GM12878 (cell line): ENCODE results near the gene KRT25. TPM values are rescaled to one million over a fixed set of nuclear protein-coding genes. Genes with fewer than 3 reads are reported as not detected.

Experiments used
- ATAC-seq: fragments of 200-7000 bp; cut with Tn5 transposase; 3 replicates; pipeline ENCODE4 v1.9.1; 2020; ENCODE audit warnings: mild to moderate bottlenecking, moderate library complexity
- BruUV-seq: library from RNA; stranded (reverse); fragments of 400-500 nt; replicated peaks from 2 replicates; lab custom pipeline; 2021; lab: Mats Ljungman, UMichigan
- CTCF ChIA-PET: fragments of 300-600 bp; sonication (Branson Sonifier 250); formaldehyde crosslinking; extraction: SDS; loops from one replicate; lab custom pipeline; 2021; ENCODE audit warnings: inconsistent platforms; lab: Yijun Ruan, JAX
- POLR2A ChIA-PET: fragments of 350-600 bp; formaldehyde crosslinking; extraction: SDS; loops from one replicate; lab custom pipeline; 2021; ENCODE audit warnings: inconsistent platforms; lab: Charles Lee
- RAD21 ChIA-PET: fragments of 300-600 bp; sonication (Branson Sonifier 250); formaldehyde crosslinking; loops from one replicate; lab custom pipeline; 2023; ENCODE audit warnings: antibody characterized with exemption; ENCODE audit not compliant: unreplicated experiment; lab: Charles Lee
- SMC1A ChIA-PET: fragments of 300-600 bp; sonication (Branson Sonifier 250); formaldehyde crosslinking; loops from one replicate; lab custom pipeline; 2023; ENCODE audit not compliant: unreplicated experiment, uncharacterized antibody; lab: Charles Lee
- DNase-seq: peaks from one replicate; pipeline ENCODE4 v3.0.0-alpha.2; 2011; ENCODE audit warnings: low read depth, low spot score
- FAIRE-seq: peaks from 3 replicates; lab custom pipeline; 2011; peaks lifted over from hg19 to GRCh38; lab: Jason Lieb, UNC
- H2AFZ ChIP-seq: 2 replicates; pipeline ENCODE4 v1.6.0; 2011; ENCODE audit warnings: low read depth, low read length, control low read depth; ENCODE audit not compliant: control insufficient read depth
- H3K27ac ChIP-seq: 2 replicates; pipeline ENCODE4 v1.5.1; 2011; ENCODE audit warnings: control low read depth; ENCODE audit not compliant: control insufficient read depth, insufficient read depth
- H3K27me3 ChIP-seq, 2 experiments: replicated peaks in 1 of 2; 2 replicates each; pipeline versions ENCODE4 v1.6.0 to v1.6.1; 2011; ENCODE audit warnings: low read length in 1 of 2; ENCODE audit not compliant: control insufficient read depth in 2 of 2, insufficient read depth in 2 of 2
- H3K36me3 ChIP-seq, 2 experiments: 2 replicates each; pipeline ENCODE4 v1.5.1; 2011; ENCODE audit warnings: low read length in 1 of 2; ENCODE audit not compliant: control insufficient read depth in 2 of 2, insufficient read depth in 2 of 2
- H3K4me1 ChIP-seq: 2 replicates; pipeline ENCODE4 v1.6.1; 2011; ENCODE audit warnings: mild to moderate bottlenecking, low read length, moderate library complexity, mixed read lengths; ENCODE audit not compliant: control insufficient read depth, insufficient read depth
- H3K4me2 ChIP-seq: 2 replicates; pipeline ENCODE4 v1.6.0; 2011; ENCODE audit warnings: control low read depth; ENCODE audit not compliant: control insufficient read depth, insufficient read depth
- H3K4me3 ChIP-seq: fragments of 200-600 bp; sonication (generic); 2 replicates; pipeline ENCODE4 v1.5.1; 2016
- H3K79me2 ChIP-seq: 2 replicates; pipeline ENCODE4 v1.6.0; 2011; ENCODE audit warnings: low read length; ENCODE audit not compliant: control insufficient read depth, insufficient read depth
- H3K9ac ChIP-seq: 2 replicates; pipeline ENCODE4 v1.8.0; 2011; ENCODE audit warnings: low read length, control low read depth, mixed read lengths; ENCODE audit not compliant: control insufficient read depth, insufficient read depth
- H3K9me3 ChIP-seq: replicated peaks from 3 replicates; pipeline ENCODE4 v1.5.1; 2011; ENCODE audit warnings: mild to moderate bottlenecking, low read length; ENCODE audit not compliant: control insufficient read depth, insufficient read depth
- H4K20me1 ChIP-seq: 2 replicates; pipeline ENCODE4 v1.6.0; 2011; ENCODE audit not compliant: control insufficient read depth, insufficient read depth
- BHLHE40 ChIP-seq, 2 experiments: fragments of 450-650 bp in 1 of 2; IDR thresholded peaks; 2 replicates each; pipeline ENCODE4 v1.6.1; 2011 to 2017; ENCODE audit warnings: low read depth in 2 of 2, borderline replicate concordance in 1 of 2, improper control_type of control experiment in 1 of 2, low read length in 1 of 2, mild to moderate bottlenecking in 1 of 2
- CBFB ChIP-seq: IDR thresholded peaks from 2 replicates; pipeline ENCODE4 v1.6.1; 2016; ENCODE audit warnings: antibody characterized with exemption, low read depth
- ESRRA ChIP-seq: IDR thresholded peaks from 2 replicates; pipeline ENCODE4 v1.6.1; 2012; ENCODE audit warnings: mild to moderate bottlenecking, low read length, improper control_type of control experiment
- ETV6 ChIP-seq, 2 experiments: fragments of 450-650 bp in 1 of 2; IDR thresholded peaks in 1 of 2; conservative IDR thresholded peaks in 1 of 2; 2 replicates each; pipeline ENCODE4 v1.6.1; 2014; ENCODE audit warnings: antibody characterized with exemption in 1 of 2, borderline replicate concordance in 1 of 2, low read depth in 1 of 2, mild to moderate bottlenecking in 1 of 2, moderate library complexity in 1 of 2
- NKRF ChIP-seq: fragments of 450-650 bp; conservative IDR thresholded peaks from 2 replicates; pipeline ENCODE4 v1.6.1; 2017; ENCODE audit warnings: mild to moderate bottlenecking, moderate library complexity
- NR2C2 ChIP-seq: IDR thresholded peaks from 2 replicates; pipeline ENCODE4 v1.6.1; 2011; ENCODE audit warnings: borderline replicate concordance, low read depth; ENCODE audit not compliant: control insufficient read depth, insufficient read length
- SPI1 ChIP-seq: IDR thresholded peaks from 2 replicates; pipeline ENCODE4 v1.6.1; 2011; ENCODE audit warnings: low read depth, mild to moderate bottlenecking, low read length, moderate library complexity, borderline replicate concordance; ENCODE audit not compliant: insufficient read depth
- ZNF274 ChIP-seq: IDR thresholded peaks from one replicate; pipeline ENCODE4 v1.8.0; 2011; ENCODE audit not compliant: insufficient read length, insufficient read depth
- WGBS: methylation state at CpG from one replicate; pipeline ENCODE4 v1.1.6; 2016; ENCODE audit warnings: low lambda C conversion rate; ENCODE audit not compliant: insufficient replicate concordance, insufficient coverage; ENCODE audit errors: missing lambda C conversion rate; 5-methylcytosine and 5-hydroxymethylcytosine counted together
- in situ Hi-C: fragments of 300-500 bp; cut with MboI; formaldehyde crosslinking; loops from 9 replicates; pipeline ENCODE4 v1.14.3; 2018; ENCODE audit warnings: mixed read lengths
- intact Hi-C: fragments of 100-400 bp; cut with micrococcal nuclease; formaldehyde crosslinking; loops from one replicate; pipeline ENCODE4 v1.14.2; 2022; ENCODE audit not compliant: unreplicated experiment
- polyA plus RNA-seq, 11 experiments: library from polyadenylated mRNA; depleted of rRNA in 4 of 11; unstranded in 6 of 11; stranded (reverse) in 5 of 11; fragments of >200 nt; fragmentation: Nextera tagmentation in 4 of 11; fragmentation: Illumina TruSeq in 1 of 11; extraction: Ambion mirVana in 4 of 11; extraction: Trizol in 1 of 11; gene quantifications; 1 replicate in 1 of 11; 2 replicates in 10 of 11; pipeline versions ENCODE4 v1.2.1 to v1.2.3, GENCODE V29; 2011 to 2016; ENCODE audit warnings: inconsistent platforms in 2 of 11, missing spikeins in 2 of 11, low read depth in 1 of 11
- total RNA-seq, 4 experiments: library from RNA; depleted of rRNA in 3 of 4; stranded (reverse); fragments of >200 nt in 3 of 4; fragmentation: Illumina TruSeq in 1 of 4; extraction: Trizol in 1 of 4; gene quantifications; 2 replicates each; pipeline versions ENCODE4 v1.2.1 to v1.2.3, GENCODE V29; 2013 to 2021

The KRT25 gene
- total and polyA plus RNA-seq, 10 of the 15 experiments (the other 5 are each of a cell fraction or from before 2014, with no cell fraction given): not detected

- no peak overlapping the region for H3K4me2 ChIP-seq
- FAIRE-seq: no peak
- H3K27ac ChIP-seq: no peak overlapping the region
- H3K4me3 ChIP-seq: no peak overlapping the region
- ATAC-seq: no peak
- H3K79me2 ChIP-seq: no peaks in the 10 kb centered on the region
- no TSS peak for BruUV-seq
- no peaks in the 10 kb centered on the region for H3K36me3 ChIP-seq
- in situ Hi-C loops (no loop called here), intact Hi-C loops (loop anchor here (10.0 kb wide), 1 partner anchor 252 kb away; no protein-coding TSS in a partner anchor)
- SMC1A ChIA-PET: no interaction called here
- CTCF ChIA-PET: interaction anchor here (1.5 kb wide), 1 partner anchor 752 kb away, joined by 3 read pairs; no protein-coding TSS in a partner anchor
- H3K9me3 ChIP-seq: no peaks in the 10 kb centered on the region
- no peak for DNase-seq
- POLR2A ChIA-PET: no interaction called here
- H2AFZ ChIP-seq: no peak overlapping the region
- no peaks in the 10 kb centered on the region for H3K4me1 ChIP-seq
- RAD21 ChIA-PET: no interaction called here
- 63% methylated on average over 27 of the region's 27 CpGs for WGBS
- no peaks in the 10 kb centered on the region for H4K20me1 ChIP-seq
- H3K27me3 ChIP-seq: peaks cover 2 to 11% of the 10 kb centered on the region in 2 experiments; a peak in 2 of 4 replicates
- TF ChIP-seq ESRRA: no peak
- no peak for TF ChIP-seq ETV6 (conservative IDR thresholded peaks at IDR 0.05 in 1 of 2, IDR thresholded peaks at IDR 0.05 in 1 of 2; ENCODE audit: borderline replicate concordance in 1 of 2, low read depth in 1 of 2)
- TF ChIP-seq SPI1: no peak
- TF ChIP-seq ZNF274: no peak
- no peak for TF ChIP-seq NR2C2
- TF ChIP-seq CBFB: no peak
- no peak for TF ChIP-seq NKRF
- no peak for TF ChIP-seq BHLHE40 (IDR thresholded peaks at IDR 0.05; ENCODE audit: borderline replicate concordance in 1 of 2, low read depth in 2 of 2, low read length in 1 of 2)
- no peak overlapping the region for H3K9ac ChIP-seq
Observed at GRCh38 chr17:40796846-40797245, 41.7 kb upstream of the KRT25 start.
